Measurements from ENCODE around the gene EDNRA.

The EDNRA gene

GRCh38 chr4:147590249-147590920 is 109.5 kb downstream of the EDNRA start:
- TF ChIP-seq, protein P1, sequence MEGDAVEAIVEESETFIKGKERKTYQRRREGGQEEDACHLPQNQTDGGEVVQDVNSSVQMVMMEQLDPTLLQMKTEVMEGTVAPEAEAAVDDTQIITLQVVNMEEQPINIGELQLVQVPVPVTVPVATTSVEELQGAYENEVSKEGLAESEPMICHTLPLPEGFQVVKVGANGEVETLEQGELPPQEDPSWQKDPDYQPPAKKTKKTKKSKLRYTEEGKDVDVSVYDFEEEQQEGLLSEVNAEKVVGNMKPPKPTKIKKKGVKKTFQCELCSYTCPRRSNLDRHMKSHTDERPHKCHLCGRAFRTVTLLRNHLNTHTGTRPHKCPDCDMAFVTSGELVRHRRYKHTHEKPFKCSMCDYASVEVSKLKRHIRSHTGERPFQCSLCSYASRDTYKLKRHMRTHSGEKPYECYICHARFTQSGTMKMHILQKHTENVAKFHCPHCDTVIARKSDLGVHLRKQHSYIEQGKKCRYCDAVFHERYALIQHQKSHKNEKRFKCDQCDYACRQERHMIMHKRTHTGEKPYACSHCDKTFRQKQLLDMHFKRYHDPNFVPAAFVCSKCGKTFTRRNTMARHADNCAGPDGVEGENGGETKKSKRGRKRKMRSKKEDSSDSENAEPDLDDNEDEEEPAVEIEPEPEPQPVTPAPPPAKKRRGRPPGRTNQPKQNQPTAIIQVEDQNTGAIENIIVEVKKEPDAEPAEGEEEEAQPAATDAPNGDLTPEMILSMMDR (IDR thresholded peaks at IDR 0.05; ENCODE audit: low read depth, low read length, missing control alignments): peak; percentile 76
- peak; percentile 81 for DNase-seq
- no peak overlapping the region for H3K4me3 ChIP-seq (ENCODE audit: low read depth, low read length)
- H3K36me3 ChIP-seq (replicated peaks): no peaks in the 10 kb centered on the region
- peak overlapping the region; percentile 87 for H3K27ac ChIP-seq
- H3K27me3 ChIP-seq (replicated peaks): no peaks in the 10 kb centered on the region
- in situ Hi-C loops (cut with HindIII; ENCODE audit: low pct_ligation_motif_present, low sequenced_read_pairs): loop anchor here (25.0 kb wide), 1 partner anchor 478 kb away; no protein-coding TSS in a partner anchor

DNA sequence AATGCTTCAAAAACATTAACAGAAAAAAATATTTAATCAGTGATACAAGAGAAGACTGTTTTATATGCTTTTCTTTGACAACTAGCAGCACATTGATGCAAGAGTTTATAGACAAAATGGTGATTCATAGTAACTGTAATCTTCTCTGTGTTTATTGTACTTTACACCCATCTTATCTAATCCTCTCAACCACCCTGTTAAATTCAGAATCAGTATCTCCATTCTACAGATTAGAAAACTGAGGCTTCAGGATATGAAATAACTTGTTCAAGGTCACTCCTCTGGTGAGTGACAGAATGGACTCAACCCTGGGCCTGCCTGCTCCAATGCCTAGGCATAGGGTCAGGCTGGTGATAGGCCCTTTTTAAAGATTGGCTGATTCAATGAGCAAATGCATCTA is 110.2 kb downstream of the EDNRA start:
- Histone ChIP-seq H3K27ac (peak overlapping the region; percentile 87), H3K4me3 (ENCODE audit: low read depth, low read length) (no peak overlapping the region), H3K27me3 (replicated peaks) (no peaks in the 10 kb centered on the region), H3K36me3 (replicated peaks) (no peaks in the 10 kb centered on the region)
- TF ChIP-seq, protein P1 (IDR thresholded peaks at IDR 0.05; ENCODE audit: low read depth, low read length, missing control alignments): no peak
- DNase-seq: no peak
- in situ Hi-C loops (cut with HindIII; ENCODE audit: low pct_ligation_motif_present, low sequenced_read_pairs): loop anchor here (25.0 kb wide), 1 partner anchor 479 kb away; no protein-coding TSS in a partner anchor

DNA sequence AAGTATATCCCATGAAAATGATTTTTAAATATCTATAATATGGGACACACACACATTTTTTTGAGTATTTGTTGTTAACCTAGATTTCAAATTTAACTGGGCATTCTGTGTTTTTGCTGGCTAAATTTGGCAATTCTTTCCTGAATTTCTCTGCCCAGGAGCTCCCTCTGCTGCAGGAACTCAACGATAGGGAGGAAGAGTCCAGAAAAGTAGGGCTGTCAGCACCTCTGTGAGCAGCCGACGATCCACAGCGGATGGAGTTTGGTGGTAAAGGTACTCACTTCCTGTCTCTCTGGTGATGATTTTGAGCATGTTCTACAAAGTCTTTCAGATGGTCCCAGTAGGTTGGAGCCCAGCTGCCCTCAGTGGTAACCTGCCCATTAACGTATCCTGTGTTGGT is 113.2 kb downstream of the EDNRA start:
- Histone ChIP-seq H3K36me3 (replicated peaks) (no peaks in the 10 kb centered on the region), H3K4me3 (ENCODE audit: low read depth, low read length) (no peak overlapping the region), H3K27ac (no peak overlapping the region), H3K27me3 (replicated peaks) (no peaks in the 10 kb centered on the region)
- DNase-seq: no peak
- TF ChIP-seq, protein P1 (IDR thresholded peaks at IDR 0.05; ENCODE audit: low read depth, low read length, missing control alignments): peak; percentile 42
- in situ Hi-C loops (cut with HindIII; ENCODE audit: low pct_ligation_motif_present, low sequenced_read_pairs): loop anchor here (25.0 kb wide), 1 partner anchor 482 kb away; no protein-coding TSS in a partner anchor

Data from brain microvascular endothelial cell (primary cell).